ENCODE results near the gene SEC24B.
"Not testable (repeated sequence)": the region's sequence is repeated elsewhere in the genome, so short reads cannot be mapped to it uniquely, and the experiment has no call there.

SEC24B gene

GRCh38 chr4:109434007-109434971 lies 674 bp downstream of the SEC24B start:
- DNase-seq = peak; percentile 39

- no peak for DNase-seq
Observed at GRCh38 chr4:109435635-109436034, 2.0 kb downstream of the SEC24B start.

GRCh38 chr4:109436504-109436903 lies 2.9 kb downstream of the SEC24B start:
- DNase-seq = no peak

- DNase-seq = no peak
Observed at GRCh38 chr4:109440948-109441347, 7.3 kb downstream of the SEC24B start.

GRCh38 chr4:109441862-109442458 lies 8.3 kb downstream of the SEC24B start:
- DNase-seq = no peak

GRCh38 chr4:109444182-109444844 lies 10.7 kb downstream of the SEC24B start:
- no peak for DNase-seq

- DNase-seq = no peak
Observed at GRCh38 chr4:109447278-109447677, 13.7 kb downstream of the SEC24B start.

- no peak for DNase-seq
Observed at GRCh38 chr4:109451544-109452273, 18.1 kb downstream of the SEC24B start.

- not testable (repeated sequence) for DNase-seq
Observed at GRCh38 chr4:109453110-109453509, 19.5 kb downstream of the SEC24B start.

GRCh38 chr4:109462297-109462696 lies 28.7 kb downstream of the SEC24B start:
- no peak for DNase-seq

GRCh38 chr4:109462802-109463201 lies 29.2 kb downstream of the SEC24B start:
- DNase-seq = no peak

GRCh38 chr4:109465069-109465468 lies 31.5 kb downstream of the SEC24B start:
- DNase-seq = no peak

- DNase-seq = no peak
Observed at GRCh38 chr4:109469915-109470314, 36.3 kb downstream of the SEC24B start.

GRCh38 chr4:109472343-109472761 lies 38.7 kb downstream of the SEC24B start:
- DNase-seq = no peak

- DNase-seq = no peak
Observed at GRCh38 chr4:109473824-109474223, 40.2 kb downstream of the SEC24B start.

GRCh38 chr4:109486007-109486406 lies 52.4 kb downstream of the SEC24B start:
- no peak for DNase-seq

- no peak for DNase-seq
Observed at GRCh38 chr4:109494563-109494962, 60.9 kb downstream of the SEC24B start.

GRCh38 chr4:109495514-109495913 lies 61.9 kb downstream of the SEC24B start:
- DNase-seq = no peak

- no peak for DNase-seq
Observed at GRCh38 chr4:109496875-109497274, 63.3 kb downstream of the SEC24B start.

GRCh38 chr4:109497511-109497910 lies 63.9 kb downstream of the SEC24B start:
- no peak for DNase-seq

- no peak for DNase-seq
Observed at GRCh38 chr4:109499513-109499912, 65.9 kb downstream of the SEC24B start.

- DNase-seq = no peak
Observed at GRCh38 chr4:109506890-109507289, 73.3 kb downstream of the SEC24B start.

GRCh38 chr4:109510687-109511086 lies 77.1 kb downstream of the SEC24B start:
- DNase-seq = no peak

Data from stimulated activated CD8-positive, alpha-beta memory T cell treated with anti-CD3 and anti-CD28 coated beads, Interleukin-4, amount 100 ng/mL, for 48 hours (primary cell).